Thymus (tissue), 11 donors: ENCODE measurements around the gene DCUN1D3. TPM values are rescaled to one million over a fixed set of nuclear protein-coding genes. Genes with fewer than 3 reads are reported as not detected.
"Not testable (repeated sequence)": the region's sequence is repeated elsewhere in the genome, so short reads cannot be mapped to it uniquely, and the experiment has no call there.

Experiments used
- DNase-seq, 9 donors: peaks; one replicate each; pipeline ENCODE4 v3.0.0-alpha.2; 2013; ENCODE audit warnings: low spot score in 9 of 9, low read depth in 6 of 9, missing footprints in 1 of 9
- H3K27ac ChIP-seq, 2 donors: one replicate each; pipeline ENCODE4 v1.5.1; 2013; ENCODE audit warnings: control low read depth in 1 of 2, low read depth in 1 of 2, low read length in 1 of 2, mild to moderate bottlenecking in 1 of 2, moderate library complexity in 1 of 2
- H3K27me3 ChIP-seq, 2 donors: one replicate each; pipeline ENCODE4 v1.5.1; 2013; ENCODE audit warnings: low read length in 1 of 2; ENCODE audit not compliant: control insufficient read depth in 2 of 2, insufficient read depth in 1 of 2
- H3K36me3 ChIP-seq, 2 donors: one replicate each; pipeline ENCODE4 v1.5.1; 2013; ENCODE audit warnings: low read length in 1 of 2, mild to moderate bottlenecking in 1 of 2, moderate library complexity in 1 of 2; ENCODE audit not compliant: control insufficient read depth in 2 of 2, insufficient read depth in 2 of 2
- H3K4me1 ChIP-seq, 2 donors: one replicate each; pipeline ENCODE4 v1.5.1; 2013; ENCODE audit warnings: low read length in 2 of 2; ENCODE audit not compliant: control insufficient read depth in 2 of 2, insufficient read depth in 2 of 2
- H3K4me3 ChIP-seq, 2 donors: one replicate each; pipeline ENCODE4 v1.5.1; 2013; ENCODE audit warnings: low read length in 2 of 2, control low read depth in 1 of 2, mild to moderate bottlenecking in 1 of 2
- H3K9me3 ChIP-seq, 2 donors: one replicate each; pipeline ENCODE4 v1.5.1; 2013; ENCODE audit warnings: low read length in 1 of 2, mild to moderate bottlenecking in 1 of 2; ENCODE audit not compliant: control insufficient read depth in 2 of 2, insufficient read depth in 1 of 2
- WGBS: extraction: QIAGEN DNeasy Blood & Tissue Kit; methylation state at CpG from one replicate; pipeline ENCODE4 v1.1.7; 2013; 5-methylcytosine and 5-hydroxymethylcytosine counted together
- polyA plus RNA-seq: library from polyadenylated mRNA; stranded (reverse); fragments of 200-250 nt; gene quantifications from one replicate; pipeline ENCODE4 v1.2.3, GENCODE V29; 2013
- total RNA-seq: library from RNA; stranded (reverse); fragments of 120-200 nt; gene quantifications from one replicate; pipeline ENCODE4 v1.2.4, GENCODE V29; 2013
- donor health status: healthy.

Gene DCUN1D3
- total and polyA plus RNA-seq, 2 donors, result 3.4 to 3.9 TPM

DNA sequence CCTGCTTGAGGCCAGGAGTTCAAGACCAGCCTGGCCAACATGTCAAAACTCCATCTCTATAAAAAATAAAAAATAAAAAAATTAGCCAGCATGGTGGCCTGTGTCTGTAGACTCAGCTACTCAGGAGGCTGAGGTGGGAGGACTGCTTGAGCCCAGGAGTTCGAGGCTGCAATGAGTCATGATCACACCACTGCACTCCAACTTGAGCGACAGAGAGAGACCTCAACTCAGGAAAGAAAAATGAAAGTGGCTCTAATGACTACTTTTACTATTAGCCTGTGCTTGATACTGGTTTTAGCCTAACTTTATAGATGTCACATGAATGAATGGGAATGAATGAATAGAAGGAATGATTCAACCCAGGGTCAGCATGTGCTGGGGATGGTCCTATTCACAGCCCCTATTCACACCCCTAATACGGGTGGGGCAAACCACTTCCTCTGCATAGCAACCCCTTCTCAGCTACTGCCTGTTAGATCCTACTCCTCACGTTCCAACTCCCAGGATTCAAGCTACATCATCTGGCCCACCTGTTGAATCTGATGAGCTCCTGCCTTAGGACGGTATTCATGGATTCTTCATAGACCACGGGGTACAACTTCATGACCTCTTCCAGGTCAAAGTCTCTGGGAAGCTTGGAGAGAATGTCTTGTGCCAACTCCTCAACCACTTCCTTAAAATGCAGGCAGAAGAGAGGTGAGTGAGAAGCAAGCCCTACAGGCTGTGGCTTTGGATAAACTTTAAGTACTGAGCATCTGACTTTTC, 40.9 kb upstream of the DCUN1D3 start:
- WGBS, result 47% methylated on average over 6 of the region's 6 CpGs
- no peak overlapping the region for H3K27ac ChIP-seq
- H3K4me3 ChIP-seq, result no peak overlapping the region
- no peaks in the 10 kb centered on the region for H3K27me3 ChIP-seq
- no peaks in the 10 kb centered on the region for H3K9me3 ChIP-seq
- H3K4me1 ChIP-seq, result peaks cover 0 to 2% of the 10 kb centered on the region in 2 donors
- H3K36me3 ChIP-seq, result no peaks in the 10 kb centered on the region
- no peak for DNase-seq

DNA sequence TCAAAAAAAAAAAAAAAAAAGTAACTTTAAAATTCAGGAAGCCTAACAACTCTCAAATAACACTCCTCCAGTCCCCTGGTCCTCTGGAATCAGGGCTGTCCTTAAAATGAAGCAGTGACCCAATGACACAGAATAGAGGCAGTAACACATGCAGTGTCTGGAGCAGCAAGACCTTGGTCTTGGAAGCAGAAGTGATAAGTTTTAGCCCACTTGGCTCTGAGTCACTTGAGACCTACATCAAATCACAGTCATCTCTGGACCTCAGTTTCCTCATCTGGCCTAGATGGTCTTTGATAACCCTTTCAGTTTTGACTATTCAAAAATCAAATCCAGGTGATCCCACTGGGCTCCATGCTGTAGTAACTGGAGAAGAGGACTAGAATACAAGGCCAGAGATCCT, 39.5 kb upstream of the DCUN1D3 start:
- Histone ChIP-seq H3K4me1 (peaks cover 0 to 2% of the 10 kb centered on the region in 2 donors), H3K9me3 (no peaks in the 10 kb centered on the region), H3K27me3 (no peaks in the 10 kb centered on the region), H3K4me3 (no peak overlapping the region), H3K36me3 (no peaks in the 10 kb centered on the region), H3K27ac (no peak overlapping the region)
- DNase-seq, result no peak

DNA sequence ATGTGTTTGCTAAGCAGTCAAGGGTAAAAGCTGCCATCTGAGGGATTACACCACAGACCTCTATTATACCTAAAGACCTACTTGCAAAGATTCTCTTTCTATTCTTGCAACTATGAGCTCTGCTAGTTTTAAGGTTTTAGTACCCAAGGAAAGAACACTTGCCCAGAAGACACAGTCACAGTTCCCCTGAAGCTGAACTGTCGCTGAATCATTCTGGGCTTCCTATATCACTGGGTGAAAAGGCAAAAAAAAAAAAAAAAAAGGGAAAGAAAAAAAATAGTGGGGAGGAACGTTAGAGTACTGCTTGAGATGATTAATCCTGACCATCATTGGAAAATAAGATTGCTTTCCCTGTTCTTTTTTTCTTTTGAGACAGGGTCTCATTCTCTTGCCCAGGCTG, 38.3 kb upstream of the DCUN1D3 start:
- no peak for DNase-seq
- WGBS, result 34% methylated on average over 2 of the region's 2 CpGs
- Histone ChIP-seq H3K36me3 (no peaks in the 10 kb centered on the region), H3K4me1 (no peaks in the 10 kb centered on the region), H3K9me3 (no peaks in the 10 kb centered on the region), H3K27ac (no peak overlapping the region), H3K27me3 (no peaks in the 10 kb centered on the region), H3K4me3 (no peak overlapping the region)

DNA sequence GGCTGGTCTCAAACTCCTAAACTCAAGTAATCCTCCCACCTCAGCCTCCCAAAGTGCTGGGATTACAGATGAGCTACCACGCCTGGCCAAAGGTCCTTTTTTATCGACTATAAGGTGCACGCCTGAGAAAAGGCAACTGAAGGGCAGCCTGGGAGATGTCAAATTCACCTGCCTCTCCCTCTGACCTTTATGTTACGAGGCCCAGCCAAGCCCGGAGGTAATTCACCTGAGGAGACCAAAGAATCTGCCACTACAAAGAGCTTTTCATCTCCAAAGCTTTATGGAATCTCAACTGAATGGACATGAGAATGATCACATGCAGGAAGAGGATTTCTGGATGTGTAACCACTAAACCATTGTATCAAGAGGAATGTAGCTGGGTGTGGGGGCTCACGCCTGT, 37.6 kb upstream of the DCUN1D3 start:
- Histone ChIP-seq H3K4me3 (no peak overlapping the region), H3K27me3 (no peaks in the 10 kb centered on the region), H3K36me3 (no peaks in the 10 kb centered on the region), H3K4me1 (no peaks in the 10 kb centered on the region), H3K9me3 (no peaks in the 10 kb centered on the region), H3K27ac (no peak overlapping the region)
- no peak for DNase-seq
- WGBS, result 95% methylated on average over 6 of the region's 6 CpGs

DNA sequence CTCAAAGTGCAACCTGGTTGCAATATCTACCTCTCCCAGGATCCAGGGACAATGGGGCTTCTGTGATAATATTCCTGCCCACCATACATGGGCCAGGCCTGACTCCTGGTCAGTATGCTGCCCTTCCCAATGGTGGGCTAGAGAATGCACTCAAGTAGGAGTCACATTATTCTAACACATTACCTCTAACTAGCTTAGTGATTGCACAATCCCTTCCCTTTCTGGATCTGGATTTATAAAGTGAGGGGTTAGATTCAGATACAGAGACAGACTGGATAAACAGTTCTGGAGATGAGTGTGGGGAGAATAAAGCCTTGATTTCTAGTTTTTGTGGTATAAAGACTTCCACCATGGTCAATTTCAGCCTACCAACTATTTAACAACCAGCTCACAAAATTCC, 33.4 kb upstream of the DCUN1D3 start:
- Histone ChIP-seq H3K9me3 (no peaks in the 10 kb centered on the region), H3K4me1 (no peaks in the 10 kb centered on the region), H3K27me3 (no peaks in the 10 kb centered on the region), H3K4me3 (no peak overlapping the region), H3K27ac (no peak overlapping the region), H3K36me3 (no peaks in the 10 kb centered on the region)
- DNase-seq, result no peak

DNA sequence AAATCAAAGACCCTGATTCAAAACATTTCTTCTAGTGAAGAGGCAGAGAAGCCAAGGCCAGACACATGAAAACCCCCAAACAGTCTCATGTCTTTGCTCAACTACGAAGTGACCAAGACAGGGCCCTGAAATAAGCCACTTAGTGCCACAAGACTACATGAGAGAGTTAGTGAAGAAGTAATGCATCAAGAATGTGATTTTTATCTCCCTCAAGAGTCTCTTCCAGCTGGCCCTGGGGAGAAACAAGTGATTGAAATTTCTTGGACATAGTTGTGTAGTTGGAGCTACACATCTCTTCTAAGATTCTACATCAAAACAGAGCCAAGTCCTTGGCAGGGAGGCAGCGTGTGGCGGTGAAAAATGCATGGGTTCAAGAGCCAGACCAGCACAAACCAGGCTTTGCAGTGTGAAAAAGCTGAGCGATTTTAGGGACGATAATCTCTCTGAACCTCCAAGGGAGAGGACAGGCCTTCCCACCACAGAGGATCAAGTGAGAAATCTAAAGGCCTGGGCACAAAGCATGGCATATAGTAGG, 31.0 kb upstream of the DCUN1D3 start:
- no peak for DNase-seq
- Histone ChIP-seq H3K27me3 (no peaks in the 10 kb centered on the region), H3K27ac (no peak overlapping the region), H3K4me1 (no peaks in the 10 kb centered on the region), H3K4me3 (no peak overlapping the region), H3K9me3 (no peaks in the 10 kb centered on the region), H3K36me3 (no peaks in the 10 kb centered on the region)
- 97% methylated on average over 5 of the region's 5 CpGs for WGBS

DNA sequence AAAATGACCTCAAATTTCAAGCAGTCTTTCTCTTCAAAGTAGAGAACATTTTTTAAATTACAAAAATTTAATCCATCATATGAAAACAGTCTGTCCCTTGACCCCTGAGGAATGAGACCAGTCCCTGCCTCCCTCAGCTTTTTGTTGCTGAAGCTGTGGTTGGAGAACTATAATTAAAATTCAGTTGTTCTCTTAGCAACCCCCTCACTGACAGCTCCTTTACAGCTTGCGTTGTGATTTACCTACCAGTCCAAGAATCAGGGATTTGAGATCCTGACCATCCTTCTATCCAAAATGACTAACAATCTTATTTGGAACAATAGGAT, 30.2 kb upstream of the DCUN1D3 start:
- 98% methylated on average over 1 of the region's 1 CpG for WGBS
- H3K27ac ChIP-seq, result no peak overlapping the region
- H3K4me3 ChIP-seq, result no peak overlapping the region
- no peak for DNase-seq
- no peaks in the 10 kb centered on the region for H3K4me1 ChIP-seq
- no peaks in the 10 kb centered on the region for H3K27me3 ChIP-seq
- H3K36me3 ChIP-seq, result no peaks in the 10 kb centered on the region
- no peaks in the 10 kb centered on the region for H3K9me3 ChIP-seq

DNA sequence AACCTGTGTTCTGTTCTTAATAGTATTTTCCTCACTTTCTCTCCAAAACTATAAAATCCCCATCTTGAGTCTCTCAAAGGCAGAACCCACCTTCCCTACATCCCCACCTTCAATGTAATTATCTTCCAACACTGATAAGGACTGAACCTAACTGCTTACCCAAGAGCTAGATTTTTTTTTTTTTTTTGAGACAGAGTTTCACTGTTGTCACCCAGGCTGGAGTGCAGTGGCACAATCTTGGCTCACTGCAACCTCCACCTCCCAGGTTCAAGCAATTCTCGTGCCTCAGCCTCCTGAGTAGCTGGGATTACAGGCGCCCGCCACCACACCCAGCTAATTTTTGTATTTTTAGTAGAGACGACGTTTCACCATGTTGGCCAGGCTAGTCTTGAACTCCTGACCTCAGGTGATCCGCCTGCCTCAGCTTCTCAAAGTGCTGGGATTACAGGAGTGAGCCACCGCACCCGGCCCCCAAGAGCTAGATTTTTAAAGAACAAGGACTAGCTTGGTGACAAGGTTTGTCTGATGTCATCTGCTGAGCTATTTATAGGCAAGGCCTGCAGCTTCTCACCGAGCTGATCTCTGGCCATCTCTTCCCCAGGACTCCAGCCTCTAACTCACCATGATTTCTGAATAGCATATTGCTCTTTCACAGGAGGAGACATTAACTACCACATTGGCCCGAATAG, 29.7 kb upstream of the DCUN1D3 start:
- not testable (repeated sequence) for H3K4me3 ChIP-seq, H3K4me1 ChIP-seq, H3K27me3 ChIP-seq, H3K36me3 ChIP-seq, H3K27ac ChIP-seq, H3K9me3 ChIP-seq, DNase-seq
- WGBS, result 94% methylated on average over 10 of the region's 10 CpGs

DNA sequence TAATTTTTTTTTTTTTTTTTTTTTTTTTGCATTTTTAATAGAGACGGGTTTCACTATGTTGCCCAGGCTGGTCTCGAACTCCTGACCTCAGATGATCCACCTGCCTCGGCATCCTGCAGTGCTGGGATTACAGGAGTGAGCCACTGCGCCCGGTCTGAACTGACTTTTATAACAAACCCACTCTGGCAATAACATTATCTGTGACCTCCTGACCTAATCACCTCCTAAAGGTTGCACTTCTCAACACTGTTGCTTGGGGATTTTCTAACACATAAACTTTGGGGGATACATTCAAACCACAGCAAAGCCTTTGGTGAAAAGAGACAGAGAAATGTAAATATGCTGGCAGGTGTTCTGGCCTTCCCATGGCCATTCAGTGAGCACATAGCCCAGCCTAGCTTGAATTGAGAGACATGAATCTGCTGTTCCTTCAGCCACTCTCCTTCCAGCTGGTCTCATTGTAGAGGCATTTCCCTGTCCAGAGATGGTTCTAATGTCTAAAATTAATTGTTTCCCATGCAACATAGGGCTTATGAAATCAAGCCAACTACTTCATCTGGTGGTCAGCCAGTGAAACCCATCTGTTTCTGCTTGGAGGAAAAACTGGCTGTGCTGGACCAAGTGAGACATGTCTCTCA, 28.7 kb upstream of the DCUN1D3 start:
- Histone ChIP-seq H3K4me3 (no peak overlapping the region), H3K9me3 (no peaks in the 10 kb centered on the region), H3K36me3 (no peaks in the 10 kb centered on the region), H3K27me3 (no peaks in the 10 kb centered on the region), H3K4me1 (no peaks in the 10 kb centered on the region), H3K27ac (no peak overlapping the region)
- DNase-seq, result no peak
- WGBS, result 97% methylated on average over 5 of the region's 5 CpGs
